PC-9 (cell line): Measurements from ENCODE around the gene SPRR2D.
"Not testable (repeated sequence)": the region's sequence is repeated elsewhere in the genome, so short reads cannot be mapped to it uniquely, and the experiment has no call there.

Experiments used
- CTCF ChIP-seq: fragments of 200-600 bp; sonication (generic); conservative IDR thresholded peaks from 2 replicates; pipeline ENCODE4 v1.6.1; 2017; ENCODE audit warnings: mixed run types, antibody characterized with exemption, mild to moderate bottlenecking, moderate library complexity
- EZH2 ChIP-seq: fragments of 200-600 bp; sonication (generic); IDR thresholded peaks from 2 replicates; pipeline ENCODE4 v1.8.0; 2017; ENCODE audit warnings: antibody characterized with exemption, low read depth

- not testable (repeated sequence) for TF ChIP-seq CTCF, EZH2
Observed at GRCh38 chr1:153011235-153011758, 29.6 kb downstream of the SPRR2D start.
